GM18507 (cell line): ENCODE measurements around the gene CACNA2D2.

Experiments used
- DNase-seq: peaks from one replicate; pipeline ENCODE4 v3.0.0; 2011; ENCODE audit warnings: low read depth; ENCODE audit not compliant: insufficient read length; ENCODE audit errors: extremely low spot score
- FAIRE-seq: peaks from 2 replicates; lab custom pipeline; 2011; peaks lifted over from hg19 to GRCh38; lab: Jason Lieb, UNC

Gene CACNA2D2

GRCh38 chr3:50473768-50474167 is 29.7 kb downstream of the CACNA2D2 start:
- DNase-seq: no peak
- no peak for FAIRE-seq

- no peak for DNase-seq
- FAIRE-seq: no peak
Measured at GRCh38 chr3:50472958-50473357, 30.5 kb downstream of the CACNA2D2 start.

GRCh38 chr3:50470658-50471057 is 32.8 kb downstream of the CACNA2D2 start:
- FAIRE-seq: no peak
- no peak for DNase-seq

GRCh38 chr3:50467919-50468318 is 35.5 kb downstream of the CACNA2D2 start:
- DNase-seq: no peak
- FAIRE-seq: no peak

GRCh38 chr3:50466177-50466576 is 37.3 kb downstream of the CACNA2D2 start:
- FAIRE-seq (no peak), DNase-seq (no peak)

- DNase-seq (no peak), FAIRE-seq (no peak)
Measured at GRCh38 chr3:50464569-50464968, 38.9 kb downstream of the CACNA2D2 start.

GRCh38 chr3:50459785-50460184 is 43.6 kb downstream of the CACNA2D2 start:
- DNase-seq (no peak), FAIRE-seq (no peak)

- no peak for DNase-seq
- FAIRE-seq: no peak
Measured at GRCh38 chr3:50457988-50458387, 45.4 kb downstream of the CACNA2D2 start.

GRCh38 chr3:50455161-50456018 is 48.0 kb downstream of the CACNA2D2 start:
- no peak for FAIRE-seq
- DNase-seq: no peak

GRCh38 chr3:50454481-50455070 is 48.9 kb downstream of the CACNA2D2 start:
- FAIRE-seq: no peak
- no peak for DNase-seq

- FAIRE-seq: no peak
- DNase-seq: no peak
Measured at GRCh38 chr3:50453907-50454306, 49.5 kb downstream of the CACNA2D2 start.

GRCh38 chr3:50450209-50450921 is 53.1 kb downstream of the CACNA2D2 start:
- FAIRE-seq (no peak), DNase-seq (no peak)

- DNase-seq (no peak), FAIRE-seq (no peak)
Measured at GRCh38 chr3:50448752-50449539, 54.5 kb downstream of the CACNA2D2 start.

- DNase-seq (no peak), FAIRE-seq (no peak)
Measured at GRCh38 chr3:50447290-50447840, 56.1 kb downstream of the CACNA2D2 start.

- no peak for FAIRE-seq
- no peak for DNase-seq
Measured at GRCh38 chr3:50445919-50446318, 57.5 kb downstream of the CACNA2D2 start.

GRCh38 chr3:50444782-50445181 is 58.7 kb downstream of the CACNA2D2 start:
- no peak for DNase-seq
- FAIRE-seq: no peak

GRCh38 chr3:50444213-50444612 is 59.2 kb downstream of the CACNA2D2 start:
- FAIRE-seq (no peak), DNase-seq (no peak)

- no peak for DNase-seq
- no peak for FAIRE-seq
Measured at GRCh38 chr3:50442945-50443579, 60.4 kb downstream of the CACNA2D2 start.
